ENCODE results near the gene CDC25B. TPM values are rescaled to one million over a fixed set of nuclear protein-coding genes. Genes with fewer than 3 reads are reported as not detected.
A peak's percentile ranks its signal among the peaks of the same experiment; 100 is the strongest.

CDC25B gene
- total RNA-seq, 4 donors from 2014 or later, result 14.5 to 39.7 (median 38.4) TPM

DNA sequence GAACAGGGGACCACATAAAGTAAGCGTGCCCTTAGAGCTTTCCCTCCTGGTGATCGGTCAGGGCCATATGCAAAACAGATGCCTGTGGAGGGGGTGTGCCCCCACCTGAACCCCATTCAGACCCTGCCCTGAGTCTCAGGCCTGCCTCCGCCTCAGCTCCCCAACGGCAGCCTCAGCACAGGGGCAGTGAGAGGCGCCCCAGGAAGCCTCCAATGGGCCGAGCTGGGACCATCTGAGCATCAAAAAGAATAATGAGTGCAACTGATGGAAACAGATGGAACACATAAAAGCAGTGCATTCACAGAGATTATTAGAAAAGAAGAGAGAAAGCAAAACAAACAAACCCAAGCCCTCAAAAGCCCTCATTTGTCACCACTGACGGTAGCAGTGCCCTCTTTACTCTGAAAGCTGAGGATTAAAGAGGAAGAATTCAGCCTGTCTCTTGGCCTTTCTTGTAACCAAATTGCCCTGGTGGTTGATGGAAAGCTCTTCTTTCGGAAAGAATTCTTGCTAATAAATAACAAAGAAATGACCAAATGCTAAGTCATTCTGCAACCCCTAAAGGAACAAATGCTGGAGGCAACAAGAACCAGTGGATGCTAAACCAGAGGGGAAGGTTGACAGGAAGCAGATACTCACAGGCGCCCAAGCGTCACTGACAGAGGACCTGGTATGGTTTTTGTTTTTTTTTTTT is 35.3 kb upstream of the CDC25B start:
- H3K4me3 ChIP-seq, result no peak overlapping the region
- no peak for ATAC-seq
- H3K9me3 ChIP-seq, result no peaks in the 10 kb centered on the region
- WGBS, 2 donors (ENCODE audit: low coverage in 1 of 2), result 45 to 78% methylated on average over 3 to 4 of the region's 10 CpGs
- TF ChIP-seq EP300 (IDR thresholded peaks at IDR 0.05) (no peak), POLR2A (IDR thresholded peaks at IDR 0.05) (no peak), POLR2AphosphoS5 (IDR thresholded peaks at IDR 0.05) (peak; percentile 25)
- peaks cover 0 to 78% (median 14%) of the 10 kb centered on the region in 3 donors for H3K4me1 ChIP-seq
- H3K36me3 ChIP-seq, result peaks cover 0 to 38% of the 10 kb centered on the region in 2 donors
- peak overlapping the region in 3 of 4 donors; percentile 24 to 55 (median 51) for H3K27ac ChIP-seq
- H3K27me3 ChIP-seq, result no peaks in the 10 kb centered on the region

DNA sequence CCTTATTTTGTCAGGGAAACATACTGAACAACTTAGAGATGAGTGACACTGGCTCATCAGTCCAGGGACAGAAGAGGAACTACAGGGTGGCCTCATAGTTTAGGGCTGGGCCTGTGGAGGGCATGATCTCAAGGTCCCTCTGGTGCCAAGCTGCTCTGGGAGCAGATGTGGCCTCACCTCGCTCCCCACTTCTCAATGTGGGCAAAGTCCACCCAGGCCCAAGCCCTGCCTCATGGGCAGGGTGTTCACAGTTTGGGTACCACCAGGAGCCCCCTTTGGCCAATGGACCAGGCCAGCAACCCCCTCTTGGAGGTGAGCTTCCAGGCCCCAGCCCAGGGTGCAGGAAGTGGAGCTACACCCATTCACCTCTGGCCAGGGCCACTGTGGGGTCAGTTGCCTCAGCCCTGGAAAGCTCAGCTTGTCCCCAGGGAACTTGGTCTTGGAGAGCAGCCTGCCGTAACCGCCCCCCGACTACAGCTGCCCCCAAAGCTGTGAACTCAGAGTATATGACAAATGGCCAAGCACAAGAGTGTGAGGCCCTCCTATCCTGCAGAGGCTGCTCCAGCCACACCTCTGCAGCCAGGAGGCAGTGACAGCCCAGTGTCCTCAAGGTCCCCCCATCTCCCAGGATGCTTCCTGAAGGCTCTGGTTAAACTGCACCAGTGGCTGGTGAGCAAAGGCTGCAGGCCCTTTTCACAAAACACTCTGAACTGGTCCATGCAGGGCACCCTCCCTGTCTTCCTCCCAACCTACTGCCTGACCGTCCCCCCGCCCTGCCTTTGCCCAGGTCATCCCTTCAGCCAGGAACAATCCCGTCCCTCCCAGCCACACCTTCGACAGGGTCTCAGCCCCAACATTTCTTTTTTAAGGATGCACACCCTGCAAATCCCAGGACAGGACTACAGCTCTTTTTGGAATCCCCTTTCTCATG is 32.2 kb upstream of the CDC25B start:
- no peak for TF ChIP-seq EP300 (IDR thresholded peaks at IDR 0.05)
- H3K36me3 ChIP-seq, result peaks cover 0 to 8% of the 10 kb centered on the region in 2 donors
- H3K27ac ChIP-seq, result peak overlapping the region in 3 of 4 donors; percentile 59 to 96 (median 96)
- H3K4me3 ChIP-seq, result peak overlapping the region in 1 of 2 donors; percentile 1
- ATAC-seq, result no peak
- WGBS, 2 donors (ENCODE audit: low coverage in 1 of 2), result 83 to 84% methylated on average over 2 to 5 of the region's 8 CpGs
- no peaks in the 10 kb centered on the region for H3K27me3 ChIP-seq
- H3K4me1 ChIP-seq, result peaks cover 0 to 94% (median 27%) of the 10 kb centered on the region in 3 donors
- H3K9me3 ChIP-seq, result no peaks in the 10 kb centered on the region

DNA sequence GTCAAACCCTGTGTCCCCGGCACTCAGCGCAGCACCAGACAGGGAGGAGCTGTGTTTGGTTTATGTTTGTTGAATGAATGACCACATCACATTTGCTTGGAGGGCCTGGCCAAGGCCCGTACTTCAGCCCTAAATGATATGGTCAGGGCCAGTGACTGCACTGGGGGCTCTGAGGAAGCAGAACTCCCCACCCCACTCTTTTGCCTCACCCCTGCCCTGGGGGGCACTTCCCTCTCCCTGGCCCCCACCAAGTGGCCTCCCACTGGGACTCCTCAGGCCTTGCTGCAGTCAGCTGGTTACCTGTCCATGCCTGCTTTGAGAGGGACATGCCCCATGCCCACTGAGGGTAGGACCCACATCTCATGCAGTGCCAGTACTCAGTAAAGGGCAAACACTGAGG is 31.5 kb upstream of the CDC25B start:
- Histone ChIP-seq H3K27ac (peak overlapping the region in 3 of 4 donors; percentile 59 to 96 (median 96)), H3K4me3 (peak overlapping the region in 1 of 2 donors; percentile 1), H3K27me3 (no peaks in the 10 kb centered on the region), H3K36me3 (peaks cover 0 to under 1% of the 10 kb centered on the region in 2 donors), H3K4me1 (peaks cover 2 to 93% (median 30%) of the 10 kb centered on the region in 3 donors), H3K9me3 (no peaks in the 10 kb centered on the region)
- 72% methylated on average over 3 of the region's 3 CpGs; no CpG with 5 or more reads in 1 of the 2 donors for WGBS, 2 donors (ENCODE audit: low coverage in 1 of 2)
- ATAC-seq, result no peak
- TF ChIP-seq POLR2A (IDR thresholded peaks at IDR 0.05) (no peak), POLR2AphosphoS5 (IDR thresholded peaks at IDR 0.05) (no peak), EP300 (IDR thresholded peaks at IDR 0.05) (no peak)
- TF ChIP-seq, protein P1, sequence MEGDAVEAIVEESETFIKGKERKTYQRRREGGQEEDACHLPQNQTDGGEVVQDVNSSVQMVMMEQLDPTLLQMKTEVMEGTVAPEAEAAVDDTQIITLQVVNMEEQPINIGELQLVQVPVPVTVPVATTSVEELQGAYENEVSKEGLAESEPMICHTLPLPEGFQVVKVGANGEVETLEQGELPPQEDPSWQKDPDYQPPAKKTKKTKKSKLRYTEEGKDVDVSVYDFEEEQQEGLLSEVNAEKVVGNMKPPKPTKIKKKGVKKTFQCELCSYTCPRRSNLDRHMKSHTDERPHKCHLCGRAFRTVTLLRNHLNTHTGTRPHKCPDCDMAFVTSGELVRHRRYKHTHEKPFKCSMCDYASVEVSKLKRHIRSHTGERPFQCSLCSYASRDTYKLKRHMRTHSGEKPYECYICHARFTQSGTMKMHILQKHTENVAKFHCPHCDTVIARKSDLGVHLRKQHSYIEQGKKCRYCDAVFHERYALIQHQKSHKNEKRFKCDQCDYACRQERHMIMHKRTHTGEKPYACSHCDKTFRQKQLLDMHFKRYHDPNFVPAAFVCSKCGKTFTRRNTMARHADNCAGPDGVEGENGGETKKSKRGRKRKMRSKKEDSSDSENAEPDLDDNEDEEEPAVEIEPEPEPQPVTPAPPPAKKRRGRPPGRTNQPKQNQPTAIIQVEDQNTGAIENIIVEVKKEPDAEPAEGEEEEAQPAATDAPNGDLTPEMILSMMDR (IDR thresholded peaks at IDR 0.05), result no peak

DNA sequence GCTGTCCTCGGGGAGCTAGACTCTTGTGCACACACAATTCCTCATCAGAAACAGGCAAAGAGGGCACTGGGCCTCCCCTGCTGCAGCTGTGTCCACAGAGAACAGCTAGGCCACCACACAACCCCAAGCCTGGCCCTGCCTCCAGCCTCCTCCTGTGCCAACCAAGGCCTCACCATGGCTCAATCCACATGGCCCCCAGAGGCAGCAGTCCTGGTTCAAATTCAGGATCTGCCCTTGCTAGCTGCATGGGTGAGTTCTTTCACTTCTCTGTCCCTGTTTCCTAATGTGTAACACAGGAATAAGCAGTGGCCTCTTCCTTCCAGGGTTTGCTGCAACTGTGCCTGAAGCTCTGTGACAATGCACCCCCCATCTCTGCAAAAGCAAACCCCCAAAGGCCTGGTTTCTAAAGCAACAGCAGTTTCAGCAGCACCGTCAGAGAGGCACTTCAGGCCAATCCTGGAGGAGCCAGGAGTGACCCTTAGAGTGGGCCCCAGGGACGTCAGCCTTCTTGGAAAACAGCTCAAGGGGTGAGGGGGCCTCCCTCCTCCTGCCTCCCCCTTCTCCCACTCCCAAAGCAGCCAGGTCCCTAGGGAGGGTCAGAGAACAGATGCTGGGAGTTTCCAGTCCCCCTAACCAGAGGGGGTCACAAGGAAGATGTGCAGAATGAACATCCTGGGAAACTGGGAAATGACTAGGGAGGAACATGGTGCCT is 30.8 kb upstream of the CDC25B start:
- TF ChIP-seq, protein P1 (IDR thresholded peaks at IDR 0.05), result no peak
- TF ChIP-seq POLR2A (IDR thresholded peaks at IDR 0.05) (no peak), POLR2AphosphoS5 (IDR thresholded peaks at IDR 0.05) (no peak), EP300 (IDR thresholded peaks at IDR 0.05) (no peak)
- no CpG with 5 or more reads among the region's 3 CpGs for WGBS, 2 donors (ENCODE audit: low coverage in 1 of 2)
- H3K27ac ChIP-seq, result peak overlapping the region in 3 of 4 donors; percentile 89 to 96 (median 96)
- H3K9me3 ChIP-seq, result no peaks in the 10 kb centered on the region
- H3K36me3 ChIP-seq, result no peaks in the 10 kb centered on the region
- H3K4me3 ChIP-seq, result peak overlapping the region in 1 of 2 donors; percentile 76
- peaks cover 2 to 90% (median 30%) of the 10 kb centered on the region in 3 donors for H3K4me1 ChIP-seq
- ATAC-seq, result no peak
- no peaks in the 10 kb centered on the region for H3K27me3 ChIP-seq

DNA sequence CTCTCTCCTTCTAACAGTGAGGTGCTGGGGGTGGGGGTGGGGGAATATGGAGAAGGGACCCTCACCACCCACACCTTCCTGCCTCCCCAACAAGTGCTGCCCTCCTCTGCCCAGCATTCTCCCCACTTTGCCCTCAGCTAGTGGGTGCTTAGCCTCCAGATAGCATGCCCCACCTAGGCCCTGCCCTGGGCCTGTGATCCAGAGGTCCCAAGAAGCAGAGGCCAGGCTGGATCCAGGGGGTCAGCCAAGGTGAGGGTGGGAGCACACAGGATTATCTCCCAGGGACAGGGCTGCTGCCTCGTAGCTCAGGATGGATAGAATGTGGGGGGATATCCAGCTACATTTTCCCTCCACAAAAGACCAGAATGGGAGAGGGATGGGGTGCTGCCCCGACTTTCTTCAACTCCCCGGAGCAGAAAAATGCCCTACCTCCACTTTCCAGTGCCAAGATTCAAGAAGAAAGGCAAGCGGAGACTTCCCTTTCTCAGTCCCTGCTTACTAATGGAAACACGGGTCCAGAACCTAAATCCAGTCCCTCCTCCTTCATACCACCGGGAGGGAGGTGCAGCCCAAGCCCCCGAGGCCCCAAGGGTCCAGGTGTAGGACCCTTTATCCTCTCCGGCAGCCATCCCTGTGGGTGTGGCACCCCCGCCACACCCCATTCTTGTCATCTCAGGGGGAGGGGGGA is 29.5 kb upstream of the CDC25B start:
- peak overlapping the region; percentile 11 to 96 (median 92) for H3K27ac ChIP-seq
- H3K4me1 ChIP-seq, result peaks cover 2 to 78% (median 30%) of the 10 kb centered on the region in 3 donors
- WGBS, 2 donors (ENCODE audit: low coverage in 1 of 2), result 16% methylated on average over 5 of the region's 9 CpGs; no CpG with 5 or more reads in 1 of the 2 donors
- H3K27me3 ChIP-seq, result no peaks in the 10 kb centered on the region
- TF ChIP-seq POLR2A (IDR thresholded peaks at IDR 0.05) (peak in 1 of 2 donors; percentile 12), POLR2AphosphoS5 (IDR thresholded peaks at IDR 0.05) (no peak)
- H3K36me3 ChIP-seq, result no peaks in the 10 kb centered on the region
- H3K4me3 ChIP-seq, result peak overlapping the region; percentile 61 to 76
- ATAC-seq, result no peak
- H3K9me3 ChIP-seq, result no peaks in the 10 kb centered on the region

Data from gastroesophageal sphincter (tissue), 4 donors.